ENCODE results near the gene ZNF177. TPM values are rescaled to one million over a fixed set of nuclear protein-coding genes. Genes with fewer than 3 reads are reported as not detected.

The ZNF177 gene
- total RNA-seq, 1 experiment from 2014 or later: 4.0 TPM

GRCh38 chr19:9427941-9428340, 65.1 kb downstream of the ZNF177 start:
- DNase-seq (ENCODE audit: low read depth): no peak

- DNase-seq (ENCODE audit: low read depth): no peak
Observed at GRCh38 chr19:9430444-9430843, 67.6 kb downstream of the ZNF177 start.

GRCh38 chr19:9431475-9431874, 68.7 kb downstream of the ZNF177 start:
- DNase-seq (ENCODE audit: low read depth): peak; percentile 32

Other genes with a start within 250 kb of the ZNF177 start
- gene OR7G1, start 247.2 kb upstream of the ZNF177 start, total RNA-seq (2014; rRNA removed; shearing (Covaris generic)): not detected in 2 replicates
- gene OR7G3, start 236.1 kb upstream of the ZNF177 start, total RNA-seq (2014; rRNA removed; shearing (Covaris generic)): not detected in 2 replicates
- 15.9 and 26.5 TPM in 2 replicates for gene ZNF317, start 222.6 kb upstream of the ZNF177 start, total RNA-seq (2014; rRNA removed; shearing (Covaris generic))
- 0.05 and 0.12 TPM in 2 replicates for gene OR7D2, start 184.0 kb upstream of the ZNF177 start, total RNA-seq (2014; rRNA removed; shearing (Covaris generic))
- not detected in 2 replicates for gene OR7D4, start 143.4 kb upstream of the ZNF177 start, total RNA-seq (2014; rRNA removed; shearing (Covaris generic))
- gene OR7E24, start 112.1 kb upstream of the ZNF177 start, total RNA-seq (2014; rRNA removed; shearing (Covaris generic)): not detected in 2 replicates
- 5.9 and 18.5 TPM in 2 replicates for gene ZNF699, start 53.2 kb upstream of the ZNF177 start, total RNA-seq (2014; rRNA removed; shearing (Covaris generic))
- 7.0 and 13.5 TPM in 2 replicates for gene ZNF559, start 38.8 kb upstream of the ZNF177 start, total RNA-seq (2014; rRNA removed; shearing (Covaris generic))
- 16.0 and 17.2 TPM in 2 replicates for gene ZNF266, start 72.6 kb downstream of the ZNF177 start, total RNA-seq (2014; rRNA removed; shearing (Covaris generic))
- 0.10 and 1.7 TPM in 2 replicates for gene ZNF560, start 135.6 kb downstream of the ZNF177 start, total RNA-seq (2014; rRNA removed; shearing (Covaris generic))
- gene ZNF426, start 175.6 kb downstream of the ZNF177 start, total RNA-seq (2014; rRNA removed; shearing (Covaris generic)): 4.2 and 8.9 TPM in 2 replicates
- gene ZNF121, start 221.5 kb downstream of the ZNF177 start, total RNA-seq (2014; rRNA removed; shearing (Covaris generic)): 12.7 and 19.0 TPM in 2 replicates